ENCODE results near the gene NCK2.
A peak's percentile ranks its signal among the peaks of the same experiment; 100 is the strongest.

Gene NCK2

DNA sequence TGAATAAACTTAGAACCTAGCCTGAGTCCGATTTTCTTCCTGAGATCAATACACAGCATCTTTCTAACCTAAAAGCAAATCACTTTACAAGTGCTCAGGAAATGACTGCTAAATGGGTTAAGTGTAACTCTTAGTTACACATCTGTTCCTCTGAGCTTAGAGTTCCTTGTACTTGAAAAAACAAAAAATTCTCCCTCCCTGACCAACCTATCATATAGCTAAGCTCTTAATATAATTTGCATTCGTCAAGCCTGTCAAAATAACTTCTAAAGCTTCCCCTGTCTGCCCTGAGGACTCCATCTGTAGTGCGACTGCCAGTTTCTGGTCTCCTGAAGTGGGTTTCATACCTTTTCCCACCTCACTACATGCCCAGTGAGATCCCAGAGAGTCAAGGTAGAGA is 190.4 kb downstream of the NCK2 start:
- peak; percentile 20 to 79 for DNase-seq

DNA sequence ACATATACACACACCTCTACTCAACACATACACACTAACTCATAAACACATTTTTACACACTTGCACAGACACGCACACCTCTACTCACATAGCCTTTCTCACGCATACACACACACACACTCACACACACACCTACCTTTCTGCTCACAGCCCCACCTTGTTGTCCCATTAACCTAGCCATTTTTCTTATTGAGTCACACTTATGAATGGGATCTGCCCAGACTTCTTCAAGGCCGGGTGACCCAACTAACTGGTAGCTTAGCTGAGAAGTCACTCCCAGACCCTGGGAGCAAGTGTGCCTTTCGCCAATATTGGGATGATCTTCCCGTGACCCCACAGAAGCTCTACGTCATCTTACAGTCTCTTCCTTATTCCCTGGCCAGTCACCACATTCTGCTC is 192.2 kb downstream of the NCK2 start:
- no peak for DNase-seq

DNA sequence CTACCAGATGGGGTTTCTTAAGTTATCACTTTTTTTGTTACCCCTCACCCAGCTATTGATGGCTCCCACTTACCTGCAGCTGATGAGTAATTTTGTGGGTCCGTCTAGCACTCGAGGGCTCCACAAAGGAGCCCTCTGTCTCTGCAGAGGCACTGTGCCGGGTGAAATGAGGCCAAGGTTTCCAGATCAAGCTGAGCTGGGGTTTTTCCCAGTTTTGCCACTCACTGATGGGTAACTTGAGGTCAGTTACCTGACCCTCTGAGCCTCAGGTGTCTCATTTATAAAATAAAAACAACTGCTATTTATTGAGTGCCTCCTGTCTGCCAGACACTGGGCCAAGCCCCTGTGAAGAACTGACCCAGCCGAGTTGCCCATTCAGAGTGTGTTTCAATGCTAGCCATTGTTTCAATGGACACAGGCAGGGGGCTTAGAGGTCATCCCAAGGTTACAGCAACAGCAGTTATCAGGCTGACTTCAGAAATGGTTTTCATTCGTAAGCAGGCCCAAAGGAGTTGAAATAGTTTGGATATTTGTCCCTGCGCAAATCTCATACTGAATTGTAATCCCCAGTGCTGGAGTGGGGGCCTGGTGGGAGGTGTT is 192.9 kb downstream of the NCK2 start:
- DNase-seq = no peak
